HL-60 (cell line): ENCODE measurements around the gene TDRD10.

Experiments used
- DNase-seq, 2 experiments: peaks; one replicate each; pipeline ENCODE4 v3.0.0-alpha.2; 2010 to 2020; ENCODE audit warnings: low read depth in 1 of 2, low spot score in 1 of 2
- H3K27ac ChIP-seq: fragments of 250-450 bp; sonication (Bioruptor Pico); replicated peaks from 2 replicates; pipeline ENCODE4 v1.5.1; 2020; ENCODE audit warnings: mild to moderate bottlenecking, moderate library complexity
- H3K27me3 ChIP-seq: fragments of 250-450 bp; sonication (Bioruptor Pico); 2 replicates; pipeline ENCODE4 v1.5.1; 2021; ENCODE audit warnings: mild to moderate bottlenecking, moderate library complexity; ENCODE audit not compliant: insufficient read depth, poor library complexity, severe bottlenecking
- H3K4me3 ChIP-seq: replicated peaks from 2 replicates; pipeline ENCODE4 v1.5.1; 2011; ENCODE audit warnings: mild to moderate bottlenecking, control low read depth, low read length; ENCODE audit not compliant: insufficient read depth
- GABPA ChIP-seq: IDR thresholded peaks from 2 replicates; pipeline ENCODE4 v1.6.1; 2012; ENCODE audit warnings: low read depth
- POLR2AphosphoS5 ChIP-seq: IDR thresholded peaks from 2 replicates; pipeline ENCODE4 v1.6.1; 2012; ENCODE audit warnings: low read depth
- SPI1 ChIP-seq: IDR thresholded peaks from 2 replicates; pipeline ENCODE4 v1.6.1; 2012; ENCODE audit warnings: low read depth, mild to moderate bottlenecking, borderline replicate concordance
- TF ChIP-seq, protein P1 (sequence below): IDR thresholded peaks from one replicate; pipeline ENCODE4 v1.5.1; 2011; ENCODE audit warnings: low read length, control low read depth, inconsistent platforms; ENCODE audit not compliant: insufficient read depth
- TF ChIP-seq, protein P2 (sequence below): IDR thresholded peaks from 2 replicates; pipeline ENCODE4 v1.6.1; 2012; ENCODE audit warnings: low read depth; ENCODE audit not compliant: insufficient replicate concordance

Gene TDRD10

DNA sequence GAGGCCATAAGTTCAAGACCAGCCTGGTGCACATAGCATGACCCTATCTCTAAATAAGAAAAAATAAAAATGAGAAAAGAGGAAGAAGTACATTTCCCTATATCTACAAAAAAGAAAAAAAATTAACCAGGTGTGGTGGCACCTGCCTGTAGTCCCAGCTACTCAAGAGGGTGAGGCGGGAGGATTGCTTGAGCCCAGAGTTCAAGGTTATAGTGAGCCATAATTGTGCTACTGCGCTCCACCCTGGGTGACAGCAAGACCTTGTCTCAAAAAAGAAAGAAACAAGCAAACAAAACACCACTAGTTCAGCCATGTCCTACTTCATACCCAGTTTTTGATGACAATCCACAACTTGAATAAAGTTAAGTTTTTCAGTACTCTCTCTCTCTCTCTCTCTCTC is 30.7 kb upstream of the TDRD10 start:
- DNase-seq, result no peak
- TF ChIP-seq POLR2AphosphoS5, result no peak
- Histone ChIP-seq H3K27ac (no peak overlapping the region), H3K4me3 (no peak overlapping the region), H3K27me3 (no peaks in the 10 kb centered on the region)

DNA sequence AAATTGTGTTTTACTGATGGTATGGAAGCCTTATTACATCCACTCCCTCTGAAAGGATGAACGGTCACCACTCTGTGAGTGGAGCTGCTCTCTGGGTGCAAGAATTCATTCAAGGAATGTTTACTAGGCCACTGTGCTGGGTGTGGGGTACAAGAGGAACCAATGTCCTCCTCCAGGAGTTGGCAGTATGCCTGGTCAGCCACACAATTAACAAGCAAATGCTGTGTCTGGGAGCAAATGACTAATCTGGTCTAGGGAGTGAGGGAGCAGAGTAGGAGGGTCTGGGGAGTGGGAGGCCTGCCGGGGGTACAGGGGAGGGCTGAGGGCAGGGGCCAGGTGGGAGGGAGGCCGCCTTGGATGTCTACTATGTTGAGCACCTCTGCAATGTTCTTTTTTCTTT is 27.2 kb upstream of the TDRD10 start:
- H3K27me3 ChIP-seq, result no peaks in the 10 kb centered on the region
- no peak overlapping the region for H3K4me3 ChIP-seq
- peak in 1 of 2 experiments; percentile 55 for DNase-seq
- no peak for TF ChIP-seq SPI1
- TF ChIP-seq, protein P1, sequence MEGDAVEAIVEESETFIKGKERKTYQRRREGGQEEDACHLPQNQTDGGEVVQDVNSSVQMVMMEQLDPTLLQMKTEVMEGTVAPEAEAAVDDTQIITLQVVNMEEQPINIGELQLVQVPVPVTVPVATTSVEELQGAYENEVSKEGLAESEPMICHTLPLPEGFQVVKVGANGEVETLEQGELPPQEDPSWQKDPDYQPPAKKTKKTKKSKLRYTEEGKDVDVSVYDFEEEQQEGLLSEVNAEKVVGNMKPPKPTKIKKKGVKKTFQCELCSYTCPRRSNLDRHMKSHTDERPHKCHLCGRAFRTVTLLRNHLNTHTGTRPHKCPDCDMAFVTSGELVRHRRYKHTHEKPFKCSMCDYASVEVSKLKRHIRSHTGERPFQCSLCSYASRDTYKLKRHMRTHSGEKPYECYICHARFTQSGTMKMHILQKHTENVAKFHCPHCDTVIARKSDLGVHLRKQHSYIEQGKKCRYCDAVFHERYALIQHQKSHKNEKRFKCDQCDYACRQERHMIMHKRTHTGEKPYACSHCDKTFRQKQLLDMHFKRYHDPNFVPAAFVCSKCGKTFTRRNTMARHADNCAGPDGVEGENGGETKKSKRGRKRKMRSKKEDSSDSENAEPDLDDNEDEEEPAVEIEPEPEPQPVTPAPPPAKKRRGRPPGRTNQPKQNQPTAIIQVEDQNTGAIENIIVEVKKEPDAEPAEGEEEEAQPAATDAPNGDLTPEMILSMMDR, result no peak
- TF ChIP-seq, protein P2, sequence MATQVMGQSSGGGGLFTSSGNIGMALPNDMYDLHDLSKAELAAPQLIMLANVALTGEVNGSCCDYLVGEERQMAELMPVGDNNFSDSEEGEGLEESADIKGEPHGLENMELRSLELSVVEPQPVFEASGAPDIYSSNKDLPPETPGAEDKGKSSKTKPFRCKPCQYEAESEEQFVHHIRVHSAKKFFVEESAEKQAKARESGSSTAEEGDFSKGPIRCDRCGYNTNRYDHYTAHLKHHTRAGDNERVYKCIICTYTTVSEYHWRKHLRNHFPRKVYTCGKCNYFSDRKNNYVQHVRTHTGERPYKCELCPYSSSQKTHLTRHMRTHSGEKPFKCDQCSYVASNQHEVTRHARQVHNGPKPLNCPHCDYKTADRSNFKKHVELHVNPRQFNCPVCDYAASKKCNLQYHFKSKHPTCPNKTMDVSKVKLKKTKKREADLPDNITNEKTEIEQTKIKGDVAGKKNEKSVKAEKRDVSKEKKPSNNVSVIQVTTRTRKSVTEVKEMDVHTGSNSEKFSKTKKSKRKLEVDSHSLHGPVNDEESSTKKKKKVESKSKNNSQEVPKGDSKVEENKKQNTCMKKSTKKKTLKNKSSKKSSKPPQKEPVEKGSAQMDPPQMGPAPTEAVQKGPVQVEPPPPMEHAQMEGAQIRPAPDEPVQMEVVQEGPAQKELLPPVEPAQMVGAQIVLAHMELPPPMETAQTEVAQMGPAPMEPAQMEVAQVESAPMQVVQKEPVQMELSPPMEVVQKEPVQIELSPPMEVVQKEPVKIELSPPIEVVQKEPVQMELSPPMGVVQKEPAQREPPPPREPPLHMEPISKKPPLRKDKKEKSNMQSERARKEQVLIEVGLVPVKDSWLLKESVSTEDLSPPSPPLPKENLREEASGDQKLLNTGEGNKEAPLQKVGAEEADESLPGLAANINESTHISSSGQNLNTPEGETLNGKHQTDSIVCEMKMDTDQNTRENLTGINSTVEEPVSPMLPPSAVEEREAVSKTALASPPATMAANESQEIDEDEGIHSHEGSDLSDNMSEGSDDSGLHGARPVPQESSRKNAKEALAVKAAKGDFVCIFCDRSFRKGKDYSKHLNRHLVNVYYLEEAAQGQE, result no peak
- H3K27ac ChIP-seq, result no peak overlapping the region

DNA sequence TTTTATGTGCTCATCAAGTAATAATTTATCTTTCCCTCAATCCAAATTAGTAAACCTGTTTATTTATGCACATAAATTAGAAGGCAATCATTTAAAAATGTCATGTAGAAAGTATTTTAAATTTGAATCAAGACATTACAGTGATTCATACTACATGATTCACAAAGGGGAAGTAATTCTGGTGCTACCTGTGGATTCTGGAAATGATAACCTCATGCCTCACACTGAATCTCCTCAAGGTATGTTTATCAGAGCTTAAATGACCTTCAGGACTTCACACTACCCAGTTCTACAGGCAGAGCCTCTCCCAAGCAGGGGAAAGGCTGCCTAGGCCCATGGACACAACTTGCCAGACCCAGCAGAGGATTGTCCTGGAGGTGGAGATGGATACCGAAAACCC is 25.2 kb upstream of the TDRD10 start:
- Histone ChIP-seq H3K27me3 (no peaks in the 10 kb centered on the region), H3K27ac (no peak overlapping the region), H3K4me3 (no peak overlapping the region)
- TF ChIP-seq POLR2AphosphoS5, result no peak
- no peak for TF ChIP-seq SPI1
- TF ChIP-seq, protein P1, result no peak
- TF ChIP-seq, protein P2, result no peak
- no peak for TF ChIP-seq GABPA
- DNase-seq, result no peak

DNA sequence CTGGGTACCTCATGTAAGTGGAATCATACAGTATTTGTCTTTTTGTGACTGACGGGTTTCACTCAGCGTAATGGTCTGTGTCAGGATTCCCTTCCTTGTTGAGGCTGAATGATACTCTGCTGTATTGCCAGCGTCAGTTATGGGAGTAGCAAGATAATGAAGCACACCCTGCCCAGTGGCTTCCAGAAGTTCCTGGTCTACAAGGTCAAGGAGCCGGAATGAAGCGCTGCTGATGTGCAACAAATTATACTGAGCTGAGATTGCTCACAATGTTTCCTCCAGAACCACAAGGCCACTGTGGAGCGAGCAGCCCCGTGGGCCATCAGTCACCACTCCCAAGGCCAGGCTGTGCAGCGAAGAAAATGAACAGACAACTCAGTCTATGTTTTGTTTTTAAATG is 24.0 kb upstream of the TDRD10 start:
- no peak for DNase-seq
- no peak for TF ChIP-seq GABPA
- TF ChIP-seq SPI1, result no peak
- TF ChIP-seq POLR2AphosphoS5, result no peak
- TF ChIP-seq, protein P1, result no peak
- TF ChIP-seq, protein P2, result no peak

More for the DNA sequence above, 24.0 kb upstream of the TDRD10 start:
- H3K27me3 ChIP-seq, result no peaks in the 10 kb centered on the region
- H3K4me3 ChIP-seq, result no peak overlapping the region
- no peak overlapping the region for H3K27ac ChIP-seq
